Naive thymus-derived CD4-positive, alpha-beta T cell (primary cell): ENCODE measurements around the gene MYH7B. TPM values are rescaled to one million over a fixed set of nuclear protein-coding genes. Genes with fewer than 3 reads are reported as not detected.

ENCODE experiments used
- ATAC-seq: fragments of 150-1000 bp; cut with Tn5 transposase; 2 replicates; pipeline ENCODE4 v1.10.0; 2021; ENCODE audit warnings: mild to moderate bottlenecking, moderate library complexity
- CTCF ChIA-PET: fragments of 350-600 bp; sonication (Branson Sonifier 250); formaldehyde crosslinking; loops from one replicate; lab custom pipeline; 2021; ENCODE audit warnings: antibody characterized with exemption; lab: Charles Lee
- POLR2A ChIA-PET: fragments of 350-600 bp; sonication (Branson Sonifier 250); formaldehyde crosslinking; loops from one replicate; lab custom pipeline; 2021; ENCODE audit warnings: antibody characterized with exemption, inconsistent platforms; lab: Charles Lee
- DNase-seq, 9 donors: peaks; one replicate each; pipeline versions ENCODE4 v3.0.0 to v3.0.0-alpha.2; 2020 to 2022; ENCODE audit warnings: mixed read lengths in 1 of 9
- H3K27ac ChIP-seq: one replicate; pipeline ENCODE4 v1.7.0; 2013; ENCODE audit warnings: mild to moderate bottlenecking, low read depth, low read length, moderate library complexity
- H3K27me3 ChIP-seq, 2 donors: one replicate each; pipeline ENCODE4 v1.7.0; 2013; ENCODE audit warnings: low read length in 2 of 2, mild to moderate bottlenecking in 2 of 2, moderate library complexity in 2 of 2; ENCODE audit not compliant: control insufficient read depth in 2 of 2, insufficient read depth in 2 of 2
- H3K36me3 ChIP-seq, 3 experiments: 1 replicate in 2 of 3; 2 replicates in 1 of 3; pipeline ENCODE4 v1.7.0; 2013; ENCODE audit warnings: low read length in 3 of 3, mild to moderate bottlenecking in 3 of 3, moderate library complexity in 1 of 3; ENCODE audit not compliant: insufficient read depth in 3 of 3, control insufficient read depth in 2 of 3
- H3K4me1 ChIP-seq, 2 donors: one replicate each; pipeline ENCODE4 v1.7.0; 2013; ENCODE audit warnings: low read length in 2 of 2, mild to moderate bottlenecking in 2 of 2, moderate library complexity in 1 of 2; ENCODE audit not compliant: control insufficient read depth in 2 of 2, insufficient read depth in 2 of 2
- H3K4me3 ChIP-seq: 2 replicates; pipeline ENCODE4 v1.7.0; 2013; ENCODE audit warnings: mild to moderate bottlenecking, low read length
- H3K9me3 ChIP-seq, 3 experiments: 1 replicate in 2 of 3; 2 replicates in 1 of 3; pipeline ENCODE4 v1.7.0; 2013; ENCODE audit warnings: low read length in 3 of 3; ENCODE audit not compliant: control insufficient read depth in 2 of 3
- H3K27ac Mint-ChIP-seq, 9 donors: one replicate each; pipeline ENCODE4 v1.8.0; 2020 to 2022; ENCODE audit warnings: mixed read lengths in 9 of 9, mild to moderate bottlenecking in 8 of 9, moderate library complexity in 5 of 9, inconsistent platforms in 2 of 9
- H3K27me3 Mint-ChIP-seq, 5 donors: one replicate each; pipeline ENCODE4 v1.8.0; 2021 to 2022; ENCODE audit warnings: mixed read lengths in 5 of 5, mild to moderate bottlenecking in 1 of 5
- H3K36me3 Mint-ChIP-seq, 5 donors: one replicate each; pipeline ENCODE4 v1.8.0; 2020 to 2022; ENCODE audit warnings: mixed read lengths in 5 of 5, mild to moderate bottlenecking in 3 of 5, inconsistent platforms in 1 of 5
- H3K4me1 Mint-ChIP-seq, 7 donors: one replicate each; pipeline ENCODE4 v1.8.0; 2020 to 2022; ENCODE audit warnings: mixed read lengths in 7 of 7, mild to moderate bottlenecking in 3 of 7, inconsistent platforms in 1 of 7
- H3K4me3 Mint-ChIP-seq, 10 donors: one replicate each; pipeline ENCODE4 v1.8.0; 2020 to 2022; ENCODE audit warnings: mild to moderate bottlenecking in 10 of 10, mixed read lengths in 10 of 10, moderate library complexity in 6 of 10, inconsistent platforms in 2 of 10
- H3K9me3 Mint-ChIP-seq, 11 donors: one replicate each; pipeline ENCODE4 v1.8.0; 2020 to 2022; ENCODE audit warnings: mixed read lengths in 11 of 11, mild to moderate bottlenecking in 4 of 11, inconsistent platforms in 1 of 11, moderate library complexity in 1 of 11
- intact Hi-C, 2 donors: fragments of 100-400 bp; cut with micrococcal nuclease; formaldehyde crosslinking; loops; one replicate each; pipeline ENCODE4 v1.15.1; 2023
- polyA plus RNA-seq, 2 donors: library from polyadenylated mRNA; unstranded; fragments of 300-500 nt; fragmentation: Illumina TruSeq; gene quantifications; one replicate each; pipeline ENCODE4 v1.2.3, GENCODE V29; 2021
- total RNA-seq, 6 experiments: library from RNA in 5 of 6; stranded (reverse) in 5 of 6; gene quantifications; 1 replicate in 5 of 6; 2 replicates in 1 of 6; pipeline ENCODE4 v1.2.3 and lab custom pipeline; 2021 to 2026

Gene MYH7B
- total and polyA plus RNA-seq, 7 experiments from 2014 or later = 0.15 to 1.0 (median 0.48) TPM; not detected in 1

- Mint-ChIP-seq H3K36me3 (peaks cover 7 to 46% (median 18%) of the 10 kb centered on the region in 5 donors), H3K9me3 (peaks cover 0 to 8% (median 0%) of the 10 kb centered on the region in 11 donors), H3K27me3 (no peaks in the 10 kb centered on the region), H3K4me1 (peaks cover 0 to 5% (median 0%) of the 10 kb centered on the region in 7 donors), H3K4me3 (no peak overlapping the region), H3K27ac (no peak overlapping the region)
- intact Hi-C loops = no loop called here
- H3K27me3 ChIP-seq = no peaks in the 10 kb centered on the region
- DNase-seq (no peak), ATAC-seq (no peak)
- no peak overlapping the region for H3K27ac ChIP-seq
- H3K4me1 ChIP-seq = no peaks in the 10 kb centered on the region
- CTCF ChIA-PET = interaction anchor here (0.6 kb wide), 1 partner anchor 166 kb away, joined by 3 read pairs; no protein-coding TSS in a partner anchor
- peaks cover 7 to 95% (median 12%) of the 10 kb centered on the region in 3 experiments for H3K36me3 ChIP-seq
- H3K4me3 ChIP-seq = no peak overlapping the region
- POLR2A ChIA-PET = no interaction called here
- H3K9me3 ChIP-seq = no peaks in the 10 kb centered on the region
Observed at GRCh38 chr20:35000922-35001595, 45.4 kb downstream of the MYH7B start.

GRCh38 chr20:35001596-35002362 lies 46.1 kb downstream of the MYH7B start:
- POLR2A ChIA-PET = no interaction called here

GRCh38 chr20:35002426-35003210 lies 47.0 kb downstream of the MYH7B start:
- Mint-ChIP-seq H3K36me3 (peaks cover 4 to 44% (median 16%) of the 10 kb centered on the region in 5 donors), H3K27ac (peak overlapping the region in 2 of 9 donors; percentile 20 to 69)

More at GRCh38 chr20:35001596-35002362, 46.1 kb downstream of the MYH7B start:
- Mint-ChIP-seq H3K27ac (peak overlapping the region in 1 of 9 donors; percentile 69), H3K4me1 (peaks cover 0 to 5% (median 0%) of the 10 kb centered on the region in 7 donors), H3K27me3 (no peaks in the 10 kb centered on the region), H3K36me3 (peaks cover 4 to 50% (median 17%) of the 10 kb centered on the region in 5 donors), H3K9me3 (peaks cover 0 to 7% (median 0%) of the 10 kb centered on the region in 11 donors), H3K4me3 (no peak overlapping the region)
- Histone ChIP-seq H3K4me1 (no peaks in the 10 kb centered on the region), H3K4me3 (no peak overlapping the region), H3K27me3 (no peaks in the 10 kb centered on the region), H3K36me3 (peaks cover 12 to 95% (median 12%) of the 10 kb centered on the region in 3 experiments), H3K27ac (no peak overlapping the region), H3K9me3 (no peaks in the 10 kb centered on the region)
- DNase-seq = no peak
- ATAC-seq = no peak
- intact Hi-C loops = loop anchor here in 1 of 2 donors (2.0 kb wide), 2 partner anchors 125 to 167 kb away; partner anchors contain the start of gene ACSS2
- CTCF ChIA-PET = interaction anchor here (0.5 to 0.6 kb wide), 2 partner anchors 167 to 229 kb away, joined by 3 to 7 read pairs; no protein-coding TSS in a partner anchor

GRCh38 chr20:35003211-35004031 lies 47.8 kb downstream of the MYH7B start:
- ChIA-PET POLR2A (no interaction called here), CTCF (no interaction called here)
- DNase-seq = no peak
- Mint-ChIP-seq H3K36me3 (peaks cover 6 to 44% (median 12%) of the 10 kb centered on the region in 5 donors), H3K9me3 (peaks cover 0 to 4% (median 0%) of the 10 kb centered on the region in 11 donors), H3K4me1 (peaks cover 0 to under 1% (median 0%) of the 10 kb centered on the region in 7 donors), H3K4me3 (no peak overlapping the region), H3K27ac (no peak overlapping the region), H3K27me3 (no peaks in the 10 kb centered on the region)
- peaks cover 17 to 100% (median 18%) of the 10 kb centered on the region in 3 experiments for H3K36me3 ChIP-seq
- H3K27me3 ChIP-seq = no peaks in the 10 kb centered on the region
- H3K27ac ChIP-seq = no peak overlapping the region
- H3K9me3 ChIP-seq = no peaks in the 10 kb centered on the region
- H3K4me1 ChIP-seq = no peaks in the 10 kb centered on the region
- no peak for ATAC-seq
- H3K4me3 ChIP-seq = no peak overlapping the region
- intact Hi-C loops = loop anchor here in 1 of 2 donors (2.0 kb wide), 2 partner anchors 127 to 169 kb away; partner anchors contain the start of gene ACSS2

More at GRCh38 chr20:35002426-35003210, 47.0 kb downstream of the MYH7B start:
- no peak overlapping the region for H3K27ac ChIP-seq
- H3K36me3 ChIP-seq = peaks cover 13 to 100% (median 17%) of the 10 kb centered on the region in 3 experiments
- H3K4me1 ChIP-seq = no peaks in the 10 kb centered on the region
- ChIA-PET CTCF (interaction anchor here (0.5 kb wide), 1 partner anchor 230 kb away, joined by 7 read pairs; no protein-coding TSS in a partner anchor), POLR2A (no interaction called here)
- no peak for DNase-seq
- Mint-ChIP-seq H3K9me3 (peaks cover 0 to 6% (median 0%) of the 10 kb centered on the region in 11 donors), H3K4me1 (peaks cover 0 to 5% (median 0%) of the 10 kb centered on the region in 7 donors), H3K27me3 (no peaks in the 10 kb centered on the region), H3K4me3 (no peak overlapping the region)
- H3K9me3 ChIP-seq = no peaks in the 10 kb centered on the region
- no peak for ATAC-seq
- intact Hi-C loops = loop anchor here in 1 of 2 donors (2.0 kb wide), 2 partner anchors 126 to 168 kb away; partner anchors contain the start of gene ACSS2
- no peaks in the 10 kb centered on the region for H3K27me3 ChIP-seq
- no peak overlapping the region for H3K4me3 ChIP-seq

GRCh38 chr20:35004051-35004725 lies 48.5 kb downstream of the MYH7B start:
- ChIA-PET POLR2A (no interaction called here), CTCF (no interaction called here)
- H3K4me1 ChIP-seq = no peaks in the 10 kb centered on the region
- DNase-seq = no peak
- peaks cover 5 to 42% (median 12%) of the 10 kb centered on the region in 5 donors for H3K36me3 Mint-ChIP-seq
- peaks cover 17 to 100% (median 23%) of the 10 kb centered on the region in 3 experiments for H3K36me3 ChIP-seq
- H3K27ac Mint-ChIP-seq = peak overlapping the region in 4 of 9 donors; percentile 17 to 84 (median 40)
- no peak overlapping the region for H3K4me3 Mint-ChIP-seq
- no peak overlapping the region for H3K27ac ChIP-seq
- no peaks in the 10 kb centered on the region for H3K4me1 Mint-ChIP-seq
- ATAC-seq = no peak
- peaks cover 0 to 3% (median 0%) of the 10 kb centered on the region in 11 donors for H3K9me3 Mint-ChIP-seq
- H3K9me3 ChIP-seq = no peaks in the 10 kb centered on the region
- no peak overlapping the region for H3K4me3 ChIP-seq
- H3K27me3 Mint-ChIP-seq = no peaks in the 10 kb centered on the region
- no peaks in the 10 kb centered on the region for H3K27me3 ChIP-seq
- intact Hi-C loops = no loop called here
